HUES64 (cell line): ENCODE measurements around the gene ABCC10.

Experiments used
- H3K27ac ChIP-seq: 2 replicates; pipeline ENCODE4 v1.7.0; 2013; ENCODE audit warnings: low read depth, low read length, inconsistent platforms
- H3K27me3 ChIP-seq: 2 replicates; pipeline ENCODE4 v1.6.1; 2013; ENCODE audit warnings: mild to moderate bottlenecking, low read length; ENCODE audit not compliant: insufficient read depth
- H3K36me3 ChIP-seq: 2 replicates; pipeline ENCODE4 v1.6.1; 2013; ENCODE audit warnings: mild to moderate bottlenecking, low read length; ENCODE audit not compliant: insufficient read depth
- H3K4me1 ChIP-seq: 2 replicates; pipeline ENCODE4 v1.6.1; 2013; ENCODE audit warnings: mild to moderate bottlenecking, low read length, moderate library complexity; ENCODE audit not compliant: insufficient read depth
- H3K4me3 ChIP-seq: 2 replicates; pipeline ENCODE4 v1.5.1; 2013; ENCODE audit warnings: mild to moderate bottlenecking, low read length, moderate library complexity
- H3K9ac ChIP-seq: 2 replicates; pipeline ENCODE4 v1.6.1; 2013; ENCODE audit warnings: mild to moderate bottlenecking, low read depth, low read length
- H3K9me3 ChIP-seq: 2 replicates; pipeline ENCODE4 v1.6.1; 2013; ENCODE audit warnings: low read depth, low read length; ENCODE audit not compliant: insufficient read depth
- WGBS: fragments of 150-250, 120-280 bp; methylation state at CpG from one replicate; pipeline ENCODE4 v1.1.7; 2013; ENCODE audit warnings: missing lambda C conversion rate; 5-methylcytosine and 5-hydroxymethylcytosine counted together

The ABCC10 gene

GRCh38 chr6:43433148-43433547, 5.8 kb downstream of the ABCC10 start:
- Histone ChIP-seq H3K27me3 (no peaks in the 10 kb centered on the region), H3K9me3 (no peaks in the 10 kb centered on the region), H3K4me3 (no peak overlapping the region), H3K27ac (no peak overlapping the region), H3K36me3 (peaks cover 4% of the 10 kb centered on the region; the same call in 1 of the 2 replicates), H3K9ac (no peak overlapping the region), H3K4me1 (peaks cover 8% of the 10 kb centered on the region; the same call in 1 of the 2 replicates)
- 86% methylated on average over 8 of the region's 8 CpGs for WGBS

DNA sequence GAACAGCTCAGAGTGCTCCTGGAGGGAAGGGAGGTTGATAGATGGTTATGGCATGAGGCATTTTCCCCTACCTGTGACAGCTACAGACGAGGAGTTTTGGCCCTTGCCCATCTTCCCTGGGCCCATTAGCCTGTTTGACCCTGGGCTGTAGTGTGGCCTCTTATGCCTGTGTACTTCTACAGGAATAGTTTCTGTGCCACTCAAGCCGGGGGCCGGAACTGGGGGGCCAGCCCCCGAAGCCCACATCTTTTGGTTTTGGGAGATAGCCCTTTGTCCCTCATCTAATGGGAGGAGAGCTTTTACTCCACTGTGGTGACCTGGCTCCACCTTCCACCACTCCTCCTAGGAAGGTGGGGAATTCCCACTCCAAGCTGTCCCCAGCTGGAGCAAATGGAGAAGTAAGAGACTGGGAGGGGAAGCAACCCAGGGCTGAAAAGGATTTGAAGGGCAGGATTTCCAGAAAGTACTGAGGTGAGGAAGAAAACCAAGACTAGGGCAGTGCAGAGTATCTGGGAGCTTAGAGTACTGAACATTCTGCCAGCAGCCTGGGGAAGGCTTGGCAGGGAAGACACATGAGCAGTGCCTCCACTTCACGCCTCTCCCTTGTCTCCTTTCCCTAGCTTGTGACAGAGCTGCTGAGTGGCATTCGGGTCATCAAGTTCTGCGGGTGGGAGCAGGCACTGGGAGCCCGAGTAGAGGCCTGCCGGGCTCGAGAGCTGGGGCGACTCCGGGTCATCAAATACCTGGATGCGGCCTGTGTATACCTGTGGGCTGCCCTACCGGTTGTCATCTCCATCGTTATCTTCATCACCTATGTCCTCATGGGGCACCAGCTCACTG, 6.9 kb downstream of the ABCC10 start:
- Histone ChIP-seq H3K4me3 (no peak overlapping the region), H3K36me3 (peaks cover 9% of the 10 kb centered on the region; the same call in 1 of the 2 replicates), H3K4me1 (no peaks in the 10 kb centered on the region), H3K9ac (no peak overlapping the region), H3K9me3 (no peaks in the 10 kb centered on the region), H3K27me3 (no peaks in the 10 kb centered on the region), H3K27ac (no peak overlapping the region)
- WGBS: 90% methylated on average over 15 of the region's 15 CpGs

- H3K36me3 ChIP-seq: peaks cover 9% of the 10 kb centered on the region; the same call in 1 of the 2 replicates
- no peak overlapping the region for H3K9ac ChIP-seq
- H3K9me3 ChIP-seq: no peaks in the 10 kb centered on the region
- H3K4me3 ChIP-seq: no peak overlapping the region
- no peak overlapping the region for H3K27ac ChIP-seq
- no peaks in the 10 kb centered on the region for H3K27me3 ChIP-seq
- 96% methylated on average over 4 of the region's 4 CpGs for WGBS
- H3K4me1 ChIP-seq: no peaks in the 10 kb centered on the region
Observed at GRCh38 chr6:43434943-43435342, 7.6 kb downstream of the ABCC10 start.

DNA sequence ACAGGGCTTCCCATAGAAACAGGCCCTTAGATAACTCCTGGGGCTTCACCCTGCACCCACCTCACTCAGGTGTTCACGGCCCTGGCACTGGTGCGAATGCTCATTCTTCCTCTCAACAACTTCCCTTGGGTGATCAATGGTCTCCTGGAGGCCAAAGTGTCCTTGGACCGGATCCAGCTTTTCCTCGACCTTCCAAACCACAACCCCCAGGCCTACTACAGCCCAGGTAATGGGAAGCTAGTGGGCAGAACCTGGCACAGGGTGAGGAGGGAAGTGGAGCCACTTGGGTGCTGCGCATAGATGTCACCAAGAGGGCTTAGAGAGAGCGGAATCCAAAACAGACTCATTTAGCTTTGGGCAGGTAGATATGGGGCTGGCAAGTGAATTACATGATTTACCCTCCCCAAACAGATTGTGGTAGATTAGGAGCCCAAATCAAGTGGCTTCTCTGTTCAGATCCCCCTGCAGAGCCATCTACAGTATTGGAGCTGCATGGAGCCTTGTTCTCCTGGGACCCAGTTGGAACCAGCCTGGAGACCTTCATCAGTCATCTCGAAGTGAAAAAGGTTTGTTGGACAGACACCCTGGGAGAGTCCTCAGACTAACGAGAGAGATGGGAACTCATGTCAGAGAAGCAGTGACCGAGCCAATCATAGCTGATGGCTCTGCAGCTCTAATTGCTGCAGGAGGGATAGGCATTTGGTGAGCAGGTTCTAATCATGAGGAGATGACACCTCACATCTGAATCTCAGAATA, 8.5 kb downstream of the ABCC10 start:
- WGBS: 93% methylated on average over 9 of the region's 9 CpGs

GRCh38 chr6:43436577-43437282, 9.4 kb downstream of the ABCC10 start:
- Histone ChIP-seq H3K4me3 (no peak overlapping the region), H3K4me1 (no peaks in the 10 kb centered on the region), H3K27ac (no peak overlapping the region), H3K9ac (no peak overlapping the region), H3K27me3 (no peaks in the 10 kb centered on the region), H3K9me3 (no peaks in the 10 kb centered on the region), H3K36me3 (peaks cover 15% of the 10 kb centered on the region)
- WGBS: 85% methylated on average over 5 of the region's 5 CpGs

More for the DNA sequence above, 8.5 kb downstream of the ABCC10 start:
- Histone ChIP-seq H3K27me3 (no peaks in the 10 kb centered on the region), H3K9ac (no peak overlapping the region), H3K4me1 (no peaks in the 10 kb centered on the region), H3K9me3 (no peaks in the 10 kb centered on the region), H3K27ac (no peak overlapping the region), H3K36me3 (peaks cover 12% of the 10 kb centered on the region), H3K4me3 (no peak overlapping the region)

GRCh38 chr6:43437700-43438099, 10.4 kb downstream of the ABCC10 start:
- no peak overlapping the region for H3K27ac ChIP-seq
- no peaks in the 10 kb centered on the region for H3K4me1 ChIP-seq
- H3K9ac ChIP-seq: no peak overlapping the region
- no peak overlapping the region for H3K4me3 ChIP-seq
- WGBS: 97% methylated on average over 3 of the region's 4 CpGs
- no peaks in the 10 kb centered on the region for H3K27me3 ChIP-seq
- H3K9me3 ChIP-seq: no peaks in the 10 kb centered on the region
- peaks cover 18% of the 10 kb centered on the region for H3K36me3 ChIP-seq

GRCh38 chr6:43442935-43443334, 15.6 kb downstream of the ABCC10 start:
- Histone ChIP-seq H3K27ac (no peak overlapping the region), H3K4me3 (no peak overlapping the region), H3K36me3 (peaks cover 22% of the 10 kb centered on the region), H3K27me3 (no peaks in the 10 kb centered on the region), H3K9me3 (no peaks in the 10 kb centered on the region), H3K4me1 (no peaks in the 10 kb centered on the region), H3K9ac (no peak overlapping the region)
- 93% methylated on average over 14 of the region's 14 CpGs for WGBS

DNA sequence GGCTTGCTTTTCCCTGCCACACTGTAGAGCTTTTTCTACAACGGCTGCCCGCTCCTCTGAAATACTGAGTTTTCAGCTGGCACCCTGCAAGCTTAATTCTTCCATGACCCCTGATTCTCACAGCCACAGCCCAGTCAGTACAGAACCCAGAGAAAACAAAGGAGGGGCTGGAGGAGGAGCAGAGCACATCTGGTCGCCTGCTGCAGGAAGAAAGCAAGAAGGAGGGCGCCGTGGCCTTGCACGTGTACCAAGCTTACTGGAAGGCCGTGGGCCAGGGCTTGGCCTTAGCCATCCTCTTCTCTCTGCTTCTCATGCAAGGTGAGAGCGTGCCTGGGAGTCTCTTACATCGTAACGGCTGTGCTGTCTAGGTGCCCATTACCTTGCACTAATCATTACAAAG, 16.7 kb downstream of the ABCC10 start:
- H3K4me3 ChIP-seq: no peak overlapping the region
- no peaks in the 10 kb centered on the region for H3K27me3 ChIP-seq
- no peaks in the 10 kb centered on the region for H3K4me1 ChIP-seq
- H3K27ac ChIP-seq: no peak overlapping the region
- 92% methylated on average over 10 of the region's 10 CpGs for WGBS
- no peaks in the 10 kb centered on the region for H3K9me3 ChIP-seq
- no peak overlapping the region for H3K9ac ChIP-seq
- peaks cover 19% of the 10 kb centered on the region for H3K36me3 ChIP-seq

GRCh38 chr6:43444582-43444981, 17.2 kb downstream of the ABCC10 start:
- Histone ChIP-seq H3K36me3 (peaks cover 21% of the 10 kb centered on the region), H3K4me3 (no peak overlapping the region), H3K9ac (no peak overlapping the region), H3K9me3 (no peaks in the 10 kb centered on the region), H3K4me1 (no peaks in the 10 kb centered on the region), H3K27ac (no peak overlapping the region), H3K27me3 (no peaks in the 10 kb centered on the region)
- 92% methylated on average over 7 of the region's 8 CpGs for WGBS

- Histone ChIP-seq H3K27ac (no peak overlapping the region), H3K36me3 (peaks cover 27% of the 10 kb centered on the region), H3K27me3 (no peaks in the 10 kb centered on the region), H3K9me3 (no peaks in the 10 kb centered on the region), H3K9ac (no peak overlapping the region), H3K4me3 (no peak overlapping the region), H3K4me1 (no peaks in the 10 kb centered on the region)
- 95% methylated on average over 16 of the region's 16 CpGs for WGBS
Observed at GRCh38 chr6:43445576-43445975, 18.2 kb downstream of the ABCC10 start.

DNA sequence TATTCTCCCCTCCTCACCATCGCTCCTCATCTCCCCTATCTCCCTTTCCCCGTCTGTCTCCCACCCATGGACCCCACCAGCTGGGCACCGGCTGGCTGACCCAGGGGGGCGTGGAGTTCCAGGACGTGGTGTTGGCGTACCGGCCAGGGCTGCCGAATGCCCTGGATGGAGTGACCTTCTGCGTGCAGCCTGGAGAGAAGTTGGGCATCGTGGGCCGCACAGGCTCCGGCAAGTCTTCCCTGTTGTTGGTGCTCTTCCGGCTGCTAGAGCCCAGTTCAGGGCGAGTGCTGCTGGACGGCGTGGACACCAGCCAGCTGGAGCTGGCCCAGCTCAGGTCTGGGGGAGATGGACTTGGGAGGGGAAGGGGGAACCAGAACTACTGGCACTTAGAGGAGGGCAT, 20.3 kb downstream of the ABCC10 start:
- Histone ChIP-seq H3K4me3 (no peak overlapping the region), H3K27ac (no peak overlapping the region), H3K36me3 (peaks cover 35% of the 10 kb centered on the region), H3K27me3 (no peaks in the 10 kb centered on the region), H3K9ac (no peak overlapping the region), H3K4me1 (no peaks in the 10 kb centered on the region), H3K9me3 (no peaks in the 10 kb centered on the region)
- WGBS: 94% methylated on average over 16 of the region's 16 CpGs
